HPDE6-E6E7 (cell line): ENCODE results near the gene KCNRG.
"Not testable (repeated sequence)": the region's sequence is repeated elsewhere in the genome, so short reads cannot be mapped to it uniquely, and the experiment has no call there.

Experiments
- DNase-seq: peaks from one replicate; pipeline ENCODE4 v3.0.0; 2011; ENCODE audit warnings: missing footprints; ENCODE audit errors: extremely low spot score

Gene KCNRG, protein sequence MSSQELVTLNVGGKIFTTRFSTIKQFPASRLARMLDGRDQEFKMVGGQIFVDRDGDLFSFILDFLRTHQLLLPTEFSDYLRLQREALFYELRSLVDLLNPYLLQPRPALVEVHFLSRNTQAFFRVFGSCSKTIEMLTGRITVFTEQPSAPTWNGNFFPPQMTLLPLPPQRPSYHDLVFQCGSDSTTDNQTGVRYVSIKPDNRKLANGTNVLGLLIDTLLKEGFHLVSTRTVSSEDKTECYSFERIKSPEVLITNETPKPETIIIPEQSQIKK

DNA sequence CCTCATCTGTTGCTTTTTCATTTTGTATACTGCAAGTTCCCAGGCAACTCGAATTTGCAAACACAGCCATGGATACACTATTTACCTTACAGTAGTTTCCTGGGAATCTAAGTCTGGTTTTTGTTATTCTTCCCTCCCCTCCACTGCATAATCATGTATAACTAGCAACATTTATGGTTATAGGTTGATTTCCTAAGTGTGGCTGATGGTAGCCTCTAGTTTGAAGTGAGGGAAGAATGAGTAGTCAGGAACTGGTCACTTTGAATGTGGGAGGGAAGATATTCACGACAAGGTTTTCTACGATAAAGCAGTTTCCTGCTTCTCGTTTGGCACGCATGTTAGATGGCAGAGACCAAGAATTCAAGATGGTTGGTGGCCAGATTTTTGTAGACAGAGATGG lies at the start of gene KCNRG:
Gene KCNRG (plus strand): TSS at position 187 of the 400 bp plus-strand sequence. CDS start 50 bp downstream, at position 237.
- DNase-seq: no peak

DNA sequence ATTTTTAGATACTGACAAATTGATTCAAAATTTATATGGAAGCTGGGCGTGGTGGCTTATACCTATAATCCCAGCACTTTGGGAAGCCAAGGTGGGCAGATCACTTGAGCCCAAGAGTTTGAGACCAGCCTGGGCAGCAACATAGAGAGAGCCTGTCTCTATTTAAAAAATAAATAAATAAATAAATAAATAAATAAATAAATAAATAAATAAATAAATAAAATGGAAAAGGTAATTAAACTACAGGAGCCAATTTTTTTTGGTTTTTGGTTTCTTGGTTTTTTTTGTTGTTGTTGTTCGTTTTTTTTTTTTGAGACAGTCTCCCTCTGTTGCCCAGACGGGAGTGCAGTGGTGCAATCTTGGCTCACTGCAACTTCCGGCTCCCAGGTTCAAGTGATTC lies 47.8 kb upstream of the KCNRG start:
- DNase-seq: no peak

DNA sequence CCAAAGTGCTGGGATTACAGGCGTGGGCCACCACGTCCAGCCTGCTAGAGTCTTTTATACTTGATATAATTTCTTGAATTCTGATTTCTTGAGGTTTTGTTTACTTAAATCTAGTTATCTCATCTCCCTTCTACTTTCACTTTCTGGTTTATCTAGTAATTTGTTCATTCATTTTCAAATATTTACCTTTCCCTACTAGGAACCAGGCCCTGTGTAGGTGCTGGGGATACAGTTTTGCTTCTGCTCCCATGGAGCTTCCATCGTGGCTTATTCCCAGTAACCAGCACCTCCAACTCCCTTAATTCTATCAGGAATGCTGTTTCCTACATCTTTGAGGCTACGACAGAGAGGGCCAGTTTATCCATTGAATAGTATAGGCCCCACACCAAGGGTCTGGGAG lies 42.5 kb upstream of the KCNRG start:
- no peak for DNase-seq

DNA sequence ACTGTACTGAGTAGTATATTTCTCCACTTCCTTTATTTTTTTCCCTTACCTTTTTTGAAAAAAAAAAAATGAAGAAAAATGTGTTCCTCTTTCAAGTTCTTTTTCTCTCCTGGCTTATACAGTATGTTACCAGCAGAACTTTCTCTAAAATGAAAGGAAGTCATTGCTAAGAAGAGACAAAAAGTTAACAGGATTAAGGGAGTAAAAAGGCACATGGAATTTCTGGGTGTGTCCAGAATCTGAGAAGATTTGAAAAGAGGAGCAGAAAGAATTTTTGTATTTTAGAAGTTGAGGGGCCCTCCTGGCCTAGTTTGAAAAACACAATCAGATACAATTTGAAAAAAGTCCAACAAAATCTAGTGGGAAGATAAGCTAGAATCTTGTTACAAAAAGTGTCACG lies 39.4 kb upstream of the KCNRG start:
- no peak for DNase-seq

DNA sequence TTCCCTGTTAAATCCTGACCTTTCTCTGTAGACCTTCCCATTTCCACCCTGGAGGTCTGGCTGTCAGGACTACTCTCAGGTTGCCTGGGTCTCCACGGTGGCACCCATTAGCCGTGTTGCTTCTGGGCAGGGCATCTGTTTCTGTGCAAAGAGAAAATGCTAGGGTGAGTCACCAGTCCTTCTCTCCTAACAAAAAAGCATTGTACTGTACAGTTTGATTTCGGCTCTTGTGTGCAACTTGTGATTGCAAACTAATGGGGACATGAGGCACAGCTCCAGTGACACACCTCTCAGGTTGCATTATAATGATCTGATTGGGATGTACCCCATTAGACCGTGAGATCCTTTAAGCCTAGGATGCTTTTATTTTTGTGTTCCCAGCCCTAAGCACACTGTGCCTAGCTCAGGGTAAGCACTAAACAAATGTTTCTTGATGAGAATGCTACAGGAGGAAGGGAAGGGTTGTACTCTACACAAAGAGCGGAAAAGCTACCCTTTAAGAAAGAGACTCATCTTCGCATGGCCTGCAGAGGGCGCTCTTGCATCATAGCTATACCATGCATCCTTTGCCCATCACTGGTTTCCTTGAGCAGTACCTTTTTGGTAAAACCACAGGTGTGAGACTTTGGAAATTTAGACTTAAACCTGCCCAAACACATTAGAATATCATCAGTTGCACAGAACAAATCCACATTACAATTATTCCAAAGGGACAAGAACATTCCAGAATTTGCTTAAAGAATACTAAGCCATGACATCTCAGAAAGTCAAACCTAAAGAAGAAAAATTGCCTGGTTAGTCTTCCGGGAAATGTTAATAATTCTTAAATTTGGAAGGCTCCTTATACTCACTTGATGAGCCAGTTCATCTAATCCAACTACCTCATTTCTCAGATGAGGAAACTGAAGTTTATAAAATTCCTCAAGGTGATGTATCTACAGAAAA lies 38.7 kb upstream of the KCNRG start:
- DNase-seq: peak; percentile 14

DNA sequence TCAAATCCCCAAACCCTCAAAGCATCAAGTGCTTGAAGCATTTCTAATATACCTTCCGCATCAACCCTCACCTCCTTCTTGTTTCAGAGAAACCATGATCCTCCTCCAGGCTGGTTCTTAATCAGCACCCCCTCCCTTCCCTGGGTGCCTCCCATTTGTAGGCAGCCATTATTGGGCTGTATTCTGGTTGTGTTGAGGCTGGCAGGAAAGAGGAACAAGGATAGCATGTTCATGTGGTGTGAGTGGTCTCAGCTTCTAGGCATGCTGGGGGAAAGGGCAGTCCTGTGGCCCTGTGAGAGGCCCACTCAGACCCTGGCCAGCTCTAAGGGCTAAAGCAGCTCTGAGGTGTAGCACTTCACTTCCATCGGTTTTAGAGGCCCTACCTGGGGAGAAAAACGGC lies 37.3 kb upstream of the KCNRG start:
- DNase-seq: no peak

DNA sequence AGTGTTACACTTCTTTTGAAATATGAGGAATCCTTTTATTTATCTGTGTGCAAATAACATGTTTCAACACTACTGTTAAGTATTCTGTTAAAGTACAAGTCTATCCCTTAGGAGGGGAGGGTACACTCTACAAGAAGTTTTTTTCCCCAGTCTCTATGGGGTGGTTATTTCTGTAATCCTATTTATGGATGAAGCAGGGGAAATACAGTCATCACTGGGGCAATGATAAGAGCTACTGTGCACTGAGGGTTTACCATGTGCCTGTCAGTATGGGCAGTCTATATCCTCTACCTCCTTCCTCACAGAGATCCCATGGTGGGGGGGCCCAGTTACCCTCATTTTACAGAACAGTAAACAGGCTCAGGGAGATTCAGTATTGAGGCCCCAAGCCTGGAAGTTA lies 35.0 kb upstream of the KCNRG start:
- no peak for DNase-seq

DNA sequence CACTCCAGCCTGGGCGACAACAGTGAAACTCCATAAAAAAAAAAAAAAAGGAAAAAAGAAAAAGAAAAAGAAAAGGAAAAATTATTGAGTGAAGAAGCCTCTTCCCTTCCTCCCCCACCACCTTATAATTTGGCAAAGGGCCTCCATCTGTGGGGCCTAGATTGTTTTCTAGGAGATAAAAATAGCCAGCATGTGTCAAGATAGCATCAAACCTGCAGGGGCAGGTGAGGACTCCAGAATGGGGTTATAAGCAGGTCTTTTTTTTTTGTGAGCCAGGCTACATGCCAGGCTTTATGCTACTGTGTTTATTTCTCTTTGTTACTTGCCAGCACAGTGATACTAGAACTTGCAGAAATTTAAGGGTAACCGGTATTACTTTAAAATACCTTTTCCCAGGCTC lies 30.1 kb upstream of the KCNRG start:
- DNase-seq: no peak

DNA sequence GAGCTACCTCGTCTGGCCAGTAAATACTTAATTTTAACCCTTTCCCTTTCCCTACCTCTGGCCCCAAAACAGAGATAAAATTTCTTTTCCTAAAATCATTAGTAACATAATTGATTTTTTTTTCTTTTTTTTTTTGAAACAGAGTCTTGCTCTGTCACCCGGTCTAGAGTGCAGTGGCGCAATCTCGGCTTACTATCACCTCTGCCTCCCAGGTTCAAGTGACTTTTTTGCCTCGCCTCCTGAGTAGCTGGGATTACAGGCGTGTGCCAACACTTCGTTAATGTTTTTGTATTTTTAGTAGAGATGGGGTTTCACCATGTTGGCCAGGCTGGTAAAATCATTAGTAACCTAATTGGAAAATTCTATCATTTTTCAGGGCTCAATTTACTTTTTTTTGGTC lies 28.8 kb upstream of the KCNRG start:
- DNase-seq: no peak

DNA sequence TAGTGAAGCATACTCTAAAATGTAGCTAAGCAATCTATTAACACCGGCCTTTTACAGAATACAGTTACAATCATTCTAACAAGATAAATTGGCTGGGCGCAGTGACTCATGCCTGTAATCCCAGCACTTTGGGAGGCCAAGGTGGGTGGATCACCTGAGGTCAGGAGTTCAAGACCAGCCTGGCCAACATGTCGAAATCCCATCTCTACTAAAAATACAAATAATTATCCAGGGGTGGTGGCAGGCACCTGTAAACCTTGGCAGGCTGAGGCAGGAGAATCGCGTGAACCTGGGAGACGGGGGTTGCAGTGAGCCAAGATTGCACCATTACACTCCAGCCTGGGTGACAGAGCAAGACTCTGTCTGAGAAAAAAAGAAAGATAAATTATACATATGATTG lies 24.6 kb upstream of the KCNRG start:
- DNase-seq: not testable (repeated sequence)

DNA sequence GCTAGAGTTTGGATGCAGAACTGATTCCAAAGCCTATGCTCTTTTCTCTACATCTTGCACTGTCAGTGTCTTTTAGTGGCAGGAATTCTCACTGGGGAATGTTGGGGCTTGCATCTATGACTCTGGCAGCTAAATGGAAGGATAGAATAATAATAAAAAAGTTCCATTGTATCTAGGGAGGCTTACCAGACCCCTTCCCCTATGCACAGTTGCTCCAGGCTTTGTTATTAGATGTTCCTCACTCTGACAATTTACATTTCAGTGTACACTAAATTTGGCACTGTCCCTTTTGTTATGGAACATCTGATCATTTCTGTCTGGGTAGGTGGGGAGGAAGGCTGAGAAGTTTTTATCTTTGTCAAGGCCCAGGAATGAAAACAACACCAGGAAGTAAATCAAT lies 22.1 kb upstream of the KCNRG start:
- DNase-seq: no peak

DNA sequence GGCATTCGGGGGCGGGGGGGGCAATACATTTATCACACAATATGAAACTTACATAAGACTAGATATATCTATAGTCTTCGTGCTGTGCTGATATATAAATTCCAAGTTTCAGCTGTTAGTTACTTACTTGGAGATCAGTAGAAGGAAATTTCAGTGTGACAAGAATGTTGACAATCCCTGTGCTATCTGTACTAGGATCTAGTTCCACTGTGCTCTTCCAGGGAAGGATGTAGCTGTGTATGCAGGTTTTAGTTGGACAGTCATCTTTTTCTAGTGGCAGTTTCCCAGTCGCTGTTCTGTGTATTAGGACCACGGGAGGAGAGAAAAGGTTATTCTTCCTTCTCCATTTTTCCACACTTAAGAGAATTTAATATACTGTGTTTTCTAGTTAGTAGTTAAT lies 21.6 kb upstream of the KCNRG start:
- no peak for DNase-seq

DNA sequence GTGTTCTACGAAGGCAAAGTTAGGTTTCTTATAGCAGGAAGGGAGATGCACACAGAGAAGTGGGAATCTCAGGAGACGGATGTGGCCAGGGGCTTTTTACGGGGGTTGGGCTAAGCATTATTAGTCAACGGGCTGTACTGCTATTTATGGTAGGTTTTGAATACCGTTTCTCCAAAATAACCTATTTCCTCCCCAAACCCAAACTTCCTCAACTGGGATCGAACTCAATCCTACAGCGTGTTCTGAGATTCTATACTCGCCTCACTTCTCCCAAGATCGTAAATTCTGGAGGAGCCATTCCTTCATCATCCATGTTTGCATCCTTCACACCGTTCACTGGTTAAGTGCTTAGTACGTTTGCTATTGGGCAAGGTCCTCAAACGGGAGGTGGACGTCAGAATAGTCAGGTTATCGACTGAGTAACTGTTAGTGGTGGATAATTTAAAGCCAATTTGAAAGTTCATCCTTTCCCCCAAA lies 19.6 kb upstream of the KCNRG start:
- DNase-seq: no peak

DNA sequence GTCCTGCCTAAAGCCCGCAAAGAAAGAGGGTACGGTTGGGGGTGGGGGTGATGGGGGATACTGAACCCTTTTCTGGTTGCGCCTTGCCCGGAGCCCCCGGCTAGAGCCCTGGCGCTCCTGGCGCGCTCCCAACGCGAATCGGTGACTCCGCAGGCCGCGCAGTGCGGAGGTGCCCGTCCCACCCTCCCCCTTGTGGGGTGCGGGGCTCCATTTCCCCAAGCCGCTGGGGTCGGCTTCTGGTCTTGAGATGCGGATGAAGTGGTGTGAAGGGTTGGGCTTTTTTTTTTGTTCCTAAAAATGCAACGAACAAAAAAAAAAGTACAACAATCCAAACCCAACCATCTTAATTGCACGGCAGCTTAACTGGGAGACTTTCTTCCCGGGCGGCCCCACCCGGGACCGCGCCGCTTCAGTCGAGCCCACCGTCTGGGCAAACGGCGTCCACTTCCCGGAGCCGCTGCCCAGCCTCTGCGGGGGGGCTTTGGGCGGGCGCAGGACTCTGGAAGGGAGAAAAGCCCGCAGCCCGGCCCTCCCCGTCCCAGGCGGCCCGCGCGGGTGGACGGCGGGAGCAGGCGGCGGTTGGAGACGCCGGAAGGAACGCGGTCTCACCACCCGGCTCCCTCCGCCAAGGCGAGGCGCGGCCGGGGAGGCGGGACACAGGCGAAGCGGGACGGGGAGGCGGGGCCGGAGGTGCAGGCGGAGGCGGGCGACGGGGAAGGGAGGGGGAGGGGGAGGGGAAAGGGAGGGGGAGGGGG lies 18.9 kb upstream of the KCNRG start:
- peak; percentile 35 for DNase-seq

DNA sequence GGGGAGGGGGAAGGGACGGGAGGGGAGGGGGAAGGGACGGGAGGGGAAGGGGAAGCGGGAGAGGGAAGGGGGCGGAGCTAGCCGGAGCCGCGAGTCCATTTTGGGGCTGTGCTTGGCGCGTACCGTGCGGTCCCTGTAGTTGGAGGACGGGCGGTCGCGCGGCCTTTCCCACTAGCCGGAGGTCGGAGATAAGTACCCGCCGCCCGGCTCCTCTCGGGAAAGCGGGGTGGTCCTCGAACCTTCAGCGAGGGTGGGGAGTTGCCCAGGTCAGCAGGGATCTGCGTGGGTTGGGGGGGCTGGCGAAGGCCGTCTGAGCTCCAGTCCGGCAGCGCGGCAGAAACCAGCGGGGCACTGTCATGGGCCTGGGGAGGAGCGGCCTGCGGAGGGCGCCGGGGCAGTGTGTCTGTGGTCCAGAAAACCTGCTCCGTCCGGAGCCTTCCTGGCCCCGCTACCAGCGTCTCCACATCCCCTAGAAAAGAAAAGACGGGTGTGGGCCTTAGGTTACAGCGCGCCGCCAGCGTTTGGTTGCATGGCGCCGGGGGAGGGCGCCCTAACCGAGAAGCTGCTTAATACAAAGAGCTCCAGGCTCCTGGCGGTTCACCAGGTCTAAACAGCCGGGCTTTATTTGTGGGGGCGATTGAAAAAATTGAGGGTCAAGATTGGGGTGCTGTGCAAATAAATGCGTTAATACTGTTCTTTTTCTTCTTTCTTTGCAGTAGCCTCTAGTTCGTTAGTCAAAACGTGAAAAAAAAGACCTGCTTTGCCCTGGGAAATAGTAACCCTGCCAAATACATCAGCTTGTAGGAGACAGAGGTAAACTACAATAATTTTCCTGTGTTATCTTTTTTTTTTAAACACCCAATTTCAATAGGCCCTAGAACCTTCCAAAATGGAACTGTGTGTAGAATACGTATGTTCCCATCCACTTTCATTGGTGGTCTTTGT lies 18.0 kb upstream of the KCNRG start, which contains the start of gene TRIM13:
Gene TRIM13 (plus strand): TSS at position 92 of the 945 bp plus-strand sequence. CDS start 14,899 bp downstream, outside the sequence.
- peak; percentile 27 for DNase-seq

DNA sequence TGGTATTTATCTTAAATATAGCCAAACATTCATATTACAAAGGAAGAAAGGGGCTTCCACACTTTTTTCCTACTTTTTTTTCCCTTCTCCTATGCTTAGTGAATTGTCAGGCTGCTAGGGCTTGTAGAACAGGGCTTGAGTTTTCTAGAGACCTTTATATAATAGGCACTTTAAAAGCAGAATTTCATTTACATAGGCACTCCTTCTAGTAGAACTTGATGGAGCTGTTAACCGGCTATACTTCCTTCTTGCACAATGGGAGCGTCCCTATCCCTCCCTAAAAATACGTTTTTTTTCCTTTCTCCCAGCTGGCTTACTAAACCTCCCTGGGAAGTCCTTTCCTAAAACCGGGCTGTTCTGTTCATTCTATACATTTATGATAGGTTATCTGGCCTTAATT lies 17.3 kb upstream of the KCNRG start:
- no peak for DNase-seq

DNA sequence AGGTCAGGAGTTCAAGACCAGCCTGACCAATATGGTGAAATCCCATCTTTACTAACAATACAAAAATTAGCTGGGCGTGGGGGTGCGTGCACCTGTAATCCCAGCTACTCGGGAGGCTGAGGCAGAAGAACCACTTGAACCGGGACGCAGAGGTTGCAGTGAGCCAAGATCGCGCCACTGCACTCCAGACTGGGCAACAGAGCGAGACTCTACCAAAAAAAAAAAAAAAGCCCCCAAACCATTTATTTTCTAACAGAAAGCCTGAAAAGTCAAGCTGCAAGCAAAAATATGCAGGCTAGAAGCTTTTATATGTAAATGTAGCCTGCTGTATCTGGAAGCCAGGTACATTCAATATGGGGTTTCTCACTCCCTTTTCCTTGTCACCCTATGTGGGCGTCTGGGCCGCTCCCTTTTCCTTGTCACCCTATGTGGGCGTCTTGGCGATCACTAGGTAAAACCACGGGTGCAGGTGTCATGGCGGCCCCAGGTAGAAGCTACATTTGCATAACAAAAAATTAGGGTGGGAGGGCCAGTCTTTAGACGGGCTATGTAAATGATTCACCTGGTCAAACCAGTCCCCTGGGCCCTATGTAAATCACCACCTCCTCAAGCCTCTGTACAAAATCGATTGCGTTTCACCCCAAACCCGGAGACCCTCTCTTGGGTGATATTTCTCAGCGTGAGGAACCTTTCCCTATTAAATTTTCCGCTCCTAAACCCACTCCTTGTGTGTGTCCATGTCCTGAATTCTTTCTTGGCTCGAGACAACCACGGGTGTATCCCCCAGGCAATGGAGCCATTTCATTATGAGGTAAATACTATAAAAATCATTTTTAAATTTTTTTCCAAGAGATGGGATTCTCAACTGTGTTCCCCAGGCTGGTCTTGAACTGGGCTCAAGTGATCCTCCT lies 16.3 kb upstream of the KCNRG start:
- DNase-seq: no peak

DNA sequence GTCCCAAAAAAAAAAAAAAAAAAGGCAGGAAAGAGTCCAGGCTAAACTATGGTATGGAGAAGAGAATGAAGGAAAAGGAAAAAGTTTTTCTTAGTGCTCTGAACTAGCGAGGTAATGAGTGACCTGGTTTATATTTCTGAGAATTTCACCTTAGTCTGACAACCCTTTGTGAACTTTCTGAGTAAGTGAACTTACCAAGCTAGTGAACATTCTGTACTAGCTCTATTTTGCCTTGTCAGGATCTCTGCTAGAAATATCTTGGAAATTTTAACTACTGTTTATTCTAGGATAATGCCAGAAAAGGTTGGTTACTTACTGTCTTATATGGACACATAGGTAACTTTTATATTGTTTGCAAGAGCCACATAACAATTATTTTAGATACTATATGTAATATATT lies 14.0 kb upstream of the KCNRG start:
- DNase-seq: no peak

DNA sequence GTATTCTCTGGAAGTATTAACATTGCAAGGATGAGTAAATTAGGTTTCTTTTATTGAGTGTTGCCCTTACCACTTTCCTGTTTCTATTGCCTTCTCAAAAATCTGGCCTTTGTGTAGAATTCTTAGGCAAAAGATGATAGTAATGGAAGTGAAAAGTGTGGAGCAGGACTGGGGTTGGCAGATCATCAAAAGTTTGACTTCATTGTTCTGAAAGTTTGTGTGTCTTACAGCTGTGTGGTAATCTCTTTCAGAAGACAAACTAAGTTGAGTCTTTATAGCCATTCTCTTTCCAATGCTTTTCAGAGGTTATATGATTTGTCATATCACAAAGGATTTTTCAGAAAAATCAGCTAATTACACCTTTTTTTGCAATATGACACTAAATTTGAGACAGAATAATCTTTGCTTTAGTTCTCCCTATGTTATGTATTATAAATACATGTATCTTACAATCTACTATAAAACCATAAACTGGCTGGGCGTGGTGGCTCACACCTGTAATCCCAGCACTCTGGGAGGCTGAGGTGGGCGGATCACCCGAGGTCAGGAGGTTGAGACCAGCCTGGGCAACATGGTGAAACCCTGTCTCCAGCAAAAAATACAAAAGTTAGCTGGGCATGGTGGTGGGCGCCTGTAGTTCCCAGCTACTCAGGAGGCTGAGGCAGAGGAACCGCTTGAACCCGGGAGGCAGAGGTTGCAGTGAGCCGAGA lies 8.7 kb upstream of the KCNRG start:
- no peak for DNase-seq
